ENCODE results near the gene PNMA3. TPM values are rescaled to one million over a fixed set of nuclear protein-coding genes. Genes with fewer than 3 reads are reported as not detected.
"Not testable (repeated sequence)": the region's sequence is repeated elsewhere in the genome, so short reads cannot be mapped to it uniquely, and the experiment has no call there.

Gene PNMA3
- total RNA-seq, 1 donor from 2014 or later, result 7.8 TPM

- Mint-ChIP-seq H3K4me3 (ENCODE audit: unreplicated experiment) (peak overlapping the region; percentile 42), H3K27ac (ENCODE audit: unreplicated experiment) (no peak overlapping the region), H3K4me1 (ENCODE audit: low read depth, unreplicated experiment) (no peaks in the 10 kb centered on the region), H3K27me3 (ENCODE audit: unreplicated experiment) (no peaks in the 10 kb centered on the region), H3K36me3 (ENCODE audit: unreplicated experiment) (no peaks in the 10 kb centered on the region), H3K9me3 (ENCODE audit: unreplicated experiment) (no peaks in the 10 kb centered on the region)
- DNase-seq, result no peak
- TF ChIP-seq CTCF (IDR thresholded peaks at IDR 0.05; ENCODE audit: partially characterized antibody, unreplicated experiment), result no peak
Measured at GRCh38 chrX:153074935-153075334, 18.7 kb downstream of the PNMA3 start.

GRCh38 chrX:153075366-153075765, 19.1 kb downstream of the PNMA3 start:
- Mint-ChIP-seq H3K9me3 (ENCODE audit: unreplicated experiment) (no peaks in the 10 kb centered on the region), H3K36me3 (ENCODE audit: unreplicated experiment) (no peaks in the 10 kb centered on the region), H3K27ac (ENCODE audit: unreplicated experiment) (no peak overlapping the region), H3K4me3 (ENCODE audit: unreplicated experiment) (no peak overlapping the region), H3K27me3 (ENCODE audit: unreplicated experiment) (no peaks in the 10 kb centered on the region), H3K4me1 (ENCODE audit: low read depth, unreplicated experiment) (no peaks in the 10 kb centered on the region)
- no peak for DNase-seq
- no peak for TF ChIP-seq CTCF (IDR thresholded peaks at IDR 0.05; ENCODE audit: partially characterized antibody, unreplicated experiment)

GRCh38 chrX:153077437-153078135, 21.3 kb downstream of the PNMA3 start:
- not testable (repeated sequence) for H3K27ac Mint-ChIP-seq (ENCODE audit: unreplicated experiment); H3K4me3 Mint-ChIP-seq (ENCODE audit: unreplicated experiment); H3K9me3 Mint-ChIP-seq (ENCODE audit: unreplicated experiment); H3K27me3 Mint-ChIP-seq (ENCODE audit: unreplicated experiment); H3K36me3 Mint-ChIP-seq (ENCODE audit: unreplicated experiment); DNase-seq; H3K4me1 Mint-ChIP-seq (ENCODE audit: low read depth, unreplicated experiment)

- H3K36me3 Mint-ChIP-seq (ENCODE audit: unreplicated experiment); H3K27ac Mint-ChIP-seq (ENCODE audit: unreplicated experiment); H3K4me1 Mint-ChIP-seq (ENCODE audit: low read depth, unreplicated experiment); DNase-seq; H3K9me3 Mint-ChIP-seq (ENCODE audit: unreplicated experiment); H3K4me3 Mint-ChIP-seq (ENCODE audit: unreplicated experiment); H3K27me3 Mint-ChIP-seq (ENCODE audit: unreplicated experiment): not testable (repeated sequence)
Measured at GRCh38 chrX:153083238-153083923, 27.1 kb downstream of the PNMA3 start.

- H3K4me1 Mint-ChIP-seq (ENCODE audit: low read depth, unreplicated experiment), result no peaks in the 10 kb centered on the region
Measured at GRCh38 chrX:153102418-153102817, 46.1 kb downstream of the PNMA3 start.

GRCh38 chrX:153104959-153105358, 48.7 kb downstream of the PNMA3 start:
- H3K4me1 Mint-ChIP-seq (ENCODE audit: low read depth, unreplicated experiment); H3K27me3 Mint-ChIP-seq (ENCODE audit: unreplicated experiment); H3K4me3 Mint-ChIP-seq (ENCODE audit: unreplicated experiment); H3K36me3 Mint-ChIP-seq (ENCODE audit: unreplicated experiment); H3K9me3 Mint-ChIP-seq (ENCODE audit: unreplicated experiment); DNase-seq; H3K27ac Mint-ChIP-seq (ENCODE audit: unreplicated experiment): not testable (repeated sequence)

More at GRCh38 chrX:153102418-153102817, 46.1 kb downstream of the PNMA3 start:
- TF ChIP-seq CTCF (IDR thresholded peaks at IDR 0.05; ENCODE audit: partially characterized antibody, unreplicated experiment), result no peak
- no peak for DNase-seq
- Mint-ChIP-seq H3K27me3 (ENCODE audit: unreplicated experiment) (no peaks in the 10 kb centered on the region), H3K27ac (ENCODE audit: unreplicated experiment) (no peak overlapping the region), H3K4me3 (ENCODE audit: unreplicated experiment) (no peak overlapping the region), H3K36me3 (ENCODE audit: unreplicated experiment) (no peaks in the 10 kb centered on the region), H3K9me3 (ENCODE audit: unreplicated experiment) (peaks cover 6% of the 10 kb centered on the region)

- DNase-seq; H3K36me3 Mint-ChIP-seq (ENCODE audit: unreplicated experiment); H3K27ac Mint-ChIP-seq (ENCODE audit: unreplicated experiment); H3K4me1 Mint-ChIP-seq (ENCODE audit: low read depth, unreplicated experiment); H3K4me3 Mint-ChIP-seq (ENCODE audit: unreplicated experiment); H3K9me3 Mint-ChIP-seq (ENCODE audit: unreplicated experiment); H3K27me3 Mint-ChIP-seq (ENCODE audit: unreplicated experiment): not testable (repeated sequence)
Measured at GRCh38 chrX:153106092-153106801, 50.0 kb downstream of the PNMA3 start.

Data from glutamatergic neuron (in vitro differentiated cells).